ENCODE data around the gene CYP4Z1.
"Not testable (repeated sequence)": the region's sequence is repeated elsewhere in the genome, so short reads cannot be mapped to it uniquely, and the experiment has no call there.

The CYP4Z1 gene

GRCh38 chr1:47067097-47067594 lies at the start of gene CYP4Z1:
Gene CYP4Z1, plus strand, starts transcription at chr1:47067231. Its CDS starts 260 bp downstream, at chr1:47067491.
- DNase-seq (ENCODE audit: low read depth): no peak

GRCh38 chr1:47021070-47021469 lies 46.0 kb upstream of the CYP4Z1 start:
- no peak for DNase-seq (ENCODE audit: low read depth)

- DNase-seq (ENCODE audit: low read depth): no peak
Measured at GRCh38 chr1:47023268-47024140, 43.5 kb upstream of the CYP4Z1 start, which contains the start of gene CYP4X1. Gene CYP4X1, plus strand, starts transcription at chr1:47023669. Its CDS starts 149 bp downstream, at chr1:47023818.

- no peak for DNase-seq (ENCODE audit: low read depth)
Measured at GRCh38 chr1:47024141-47024801, 42.8 kb upstream of the CYP4Z1 start.

GRCh38 chr1:47030170-47030805 lies 36.7 kb upstream of the CYP4Z1 start:
- no peak for DNase-seq (ENCODE audit: low read depth)

- no peak for DNase-seq (ENCODE audit: low read depth)
Measured at GRCh38 chr1:47031059-47031458, 36.0 kb upstream of the CYP4Z1 start.

GRCh38 chr1:47031585-47031984 lies 35.4 kb upstream of the CYP4Z1 start:
- DNase-seq (ENCODE audit: low read depth): no peak

- no peak for DNase-seq (ENCODE audit: low read depth)
Measured at GRCh38 chr1:47036764-47037163, 30.3 kb upstream of the CYP4Z1 start.

GRCh38 chr1:47059376-47059775 lies 7.7 kb upstream of the CYP4Z1 start:
- no peak for DNase-seq (ENCODE audit: low read depth)

GRCh38 chr1:47069080-47069479 lies 2.0 kb downstream of the CYP4Z1 start:
- DNase-seq (ENCODE audit: low read depth): not testable (repeated sequence)

- not testable (repeated sequence) for DNase-seq (ENCODE audit: low read depth)
Measured at GRCh38 chr1:47069509-47069908, 2.5 kb downstream of the CYP4Z1 start.

- not testable (repeated sequence) for DNase-seq (ENCODE audit: low read depth)
Measured at GRCh38 chr1:47089356-47089755, 22.3 kb downstream of the CYP4Z1 start.

- not testable (repeated sequence) for DNase-seq (ENCODE audit: low read depth)
Measured at GRCh38 chr1:47091476-47091875, 24.4 kb downstream of the CYP4Z1 start.

- no peak for DNase-seq (ENCODE audit: low read depth)
Measured at GRCh38 chr1:47104816-47105215, 37.8 kb downstream of the CYP4Z1 start.

GRCh38 chr1:47106792-47107191 lies 39.8 kb downstream of the CYP4Z1 start:
- no peak for DNase-seq (ENCODE audit: low read depth)

GRCh38 chr1:47107851-47108574 lies 41.0 kb downstream of the CYP4Z1 start:
- not testable (repeated sequence) for DNase-seq (ENCODE audit: low read depth)

- not testable (repeated sequence) for DNase-seq (ENCODE audit: low read depth)
Measured at GRCh38 chr1:47109482-47109881, 42.5 kb downstream of the CYP4Z1 start.

GRCh38 chr1:47113178-47113577 lies 46.1 kb downstream of the CYP4Z1 start:
- no peak for DNase-seq (ENCODE audit: low read depth)

- DNase-seq (ENCODE audit: low read depth): not testable (repeated sequence)
Measured at GRCh38 chr1:47121039-47121438, 54.0 kb downstream of the CYP4Z1 start.

- not testable (repeated sequence) for DNase-seq (ENCODE audit: low read depth)
Measured at GRCh38 chr1:47124834-47125233, 57.8 kb downstream of the CYP4Z1 start.

- DNase-seq (ENCODE audit: low read depth): not testable (repeated sequence)
Measured at GRCh38 chr1:47126997-47127396, 60.0 kb downstream of the CYP4Z1 start.

GRCh38 chr1:47128221-47128620 lies 61.2 kb downstream of the CYP4Z1 start:
- no peak for DNase-seq (ENCODE audit: low read depth)
